ENCODE results near the gene SUFU. TPM values are rescaled to one million over a fixed set of nuclear protein-coding genes. Genes with fewer than 3 reads are reported as not detected.

SUFU gene
- total and polyA plus RNA-seq, 2 of the 13 experiments (the other 11 are each of a cell fraction or from before 2014, with no cell fraction given) = 2.9 to 5.5 TPM

GRCh38 chr10:102504179-102504975 lies 605 bp downstream of the SUFU start (continued):
- 0 out of 2 replicates have a peak, but pooled peaks have one; percentile 28 for TF ChIP-seq MAX (IDR thresholded peaks at IDR 0.05)
- TF ChIP-seq ZNF564 (CRISPR knock-in tag; IDR thresholded peaks at IDR 0.05) = no peak
- peak; percentile 34; the same call in 1 of the 2 replicates for TF ChIP-seq LCORL (IDR thresholded peaks at IDR 0.05)
- no peak for TF ChIP-seq LCORL (CRISPR knock-in tag; IDR thresholded peaks at IDR 0.05)
- no peak for TF ChIP-seq ZNF747 (CRISPR knock-in tag; IDR thresholded peaks at IDR 0.05; ENCODE audit: borderline replicate concordance)
- no peak for TF ChIP-seq ZNF510 (CRISPR knock-in tag; IDR thresholded peaks at IDR 0.05; ENCODE audit: low read depth)
- TF ChIP-seq ZNF446 (CRISPR knock-in tag; IDR thresholded peaks at IDR 0.05) = 0 out of 2 replicates have a peak, but pooled peaks have one; percentile 37
- no peak for TF ChIP-seq SP5 (CRISPR knock-in tag; IDR thresholded peaks at IDR 0.05; ENCODE audit: borderline replicate concordance, low read depth)
- no peak for TF ChIP-seq REPIN1 (CRISPR knock-in tag; IDR thresholded peaks at IDR 0.05; ENCODE audit: borderline replicate concordance, low read depth)
- TF ChIP-seq PATZ1 (CRISPR knock-in tag; IDR thresholded peaks at IDR 0.05) = 0 out of 2 replicates have a peak, but pooled peaks have one; percentile 9
- TF ChIP-seq HNF4A (CRISPR knock-in tag; IDR thresholded peaks at IDR 0.05) = no peak
- TF ChIP-seq NCOA1 (CRISPR knock-in tag; IDR thresholded peaks at IDR 0.05) = no peak
- no peak for TF ChIP-seq ZNF556 (CRISPR knock-in tag; IDR thresholded peaks at IDR 0.05; ENCODE audit: borderline replicate concordance)
- no peak for TF ChIP-seq ZNF232 (CRISPR knock-in tag; IDR thresholded peaks at IDR 0.05; ENCODE audit: borderline replicate concordance)
- no peak for TF ChIP-seq SRF (IDR thresholded peaks at IDR 0.05; ENCODE audit: low read depth, low read length)
- no peak for TF ChIP-seq ZNF501 (CRISPR knock-in tag; IDR thresholded peaks at IDR 0.05)
- no peak for TF ChIP-seq MZF1 (CRISPR knock-in tag; IDR thresholded peaks at IDR 0.05; ENCODE audit: borderline replicate concordance)
- TF ChIP-seq SRSF1 (optimal IDR thresholded peaks at IDR 0.05; ENCODE audit: low read depth, low read length) = no peak
- no peak for TF ChIP-seq ZNF17 (CRISPR knock-in tag; IDR thresholded peaks at IDR 0.05)
- no peak for TF ChIP-seq HMGXB3 (CRISPR knock-in tag; IDR thresholded peaks at IDR 0.05; ENCODE audit: borderline replicate concordance)
- no peak for TF ChIP-seq ZNF569 (CRISPR knock-in tag; IDR thresholded peaks at IDR 0.05; ENCODE audit: borderline replicate concordance)
- TF ChIP-seq THAP11 (CRISPR knock-in tag; IDR thresholded peaks at IDR 0.05) = no peak
- TF ChIP-seq REXO4 (CRISPR knock-in tag; IDR thresholded peaks at IDR 0.05; ENCODE audit: borderline replicate concordance) = no peak

Data from HepG2 (cell line).